ENCODE results near the gene PAQR4.
A peak's percentile ranks its signal among the peaks of the same experiment; 100 is the strongest.

PAQR4 gene

GRCh38 chr16:2980227-2981176 lies 11.4 kb downstream of the PAQR4 start, which contains the start of gene PKMYT1:
TSS of gene PKMYT1 (minus strand) at chr16:2980446. CDS start at chr16:2979657, 789 bp downstream.
- DNase-seq (ENCODE audit: low spot score): peak; percentile 82

GRCh38 chr16:2981177-2981898 lies 12.2 kb downstream of the PAQR4 start:
- no peak for DNase-seq (ENCODE audit: low spot score)

- DNase-seq (ENCODE audit: low spot score): no peak
Measured at GRCh38 chr16:2981899-2982250, 12.7 kb downstream of the PAQR4 start.

GRCh38 chr16:2982402-2982801 lies 13.3 kb downstream of the PAQR4 start:
- DNase-seq (ENCODE audit: low spot score): no peak

GRCh38 chr16:2983706-2984136 lies 14.6 kb downstream of the PAQR4 start:
- peak; percentile 74 for DNase-seq (ENCODE audit: low spot score)

GRCh38 chr16:2985462-2985861 lies 16.3 kb downstream of the PAQR4 start:
- no peak for DNase-seq (ENCODE audit: low spot score)

- DNase-seq (ENCODE audit: low spot score): peak; percentile 94
Measured at GRCh38 chr16:2985893-2986355, 16.8 kb downstream of the PAQR4 start.

GRCh38 chr16:2986623-2987188 lies 17.6 kb downstream of the PAQR4 start:
- no peak for DNase-seq (ENCODE audit: low spot score)

- DNase-seq (ENCODE audit: low spot score): no peak
Measured at GRCh38 chr16:2987286-2987685, 18.1 kb downstream of the PAQR4 start.

- no peak for DNase-seq (ENCODE audit: low spot score)
Measured at GRCh38 chr16:2987833-2988232, 18.7 kb downstream of the PAQR4 start.

- no peak for DNase-seq (ENCODE audit: low spot score)
Measured at GRCh38 chr16:2988590-2989099, 19.5 kb downstream of the PAQR4 start.

GRCh38 chr16:2990891-2991290 lies 21.7 kb downstream of the PAQR4 start:
- no peak for DNase-seq (ENCODE audit: low spot score)

GRCh38 chr16:2991566-2992261 lies 22.6 kb downstream of the PAQR4 start:
- no peak for DNase-seq (ENCODE audit: low spot score)

GRCh38 chr16:2992383-2993081 lies 23.4 kb downstream of the PAQR4 start:
- DNase-seq (ENCODE audit: low spot score): no peak

- DNase-seq (ENCODE audit: low spot score): no peak
Measured at GRCh38 chr16:2996298-2996697, 27.1 kb downstream of the PAQR4 start.

- no peak for DNase-seq (ENCODE audit: low spot score)
Measured at GRCh38 chr16:2999929-3000328, 30.8 kb downstream of the PAQR4 start.

- DNase-seq (ENCODE audit: low spot score): no peak
Measured at GRCh38 chr16:3000540-3000939, 31.4 kb downstream of the PAQR4 start.

- no peak for DNase-seq (ENCODE audit: low spot score)
Measured at GRCh38 chr16:3001316-3001715, 32.2 kb downstream of the PAQR4 start.

- DNase-seq (ENCODE audit: low spot score): peak; percentile 100
Measured at GRCh38 chr16:3003582-3004270, 34.6 kb downstream of the PAQR4 start.

GRCh38 chr16:3004319-3004718 lies 35.2 kb downstream of the PAQR4 start:
- no peak for DNase-seq (ENCODE audit: low spot score)

Data from cerebellar cortex (tissue), 1 donor.